H1 (cell line): ENCODE measurements around the gene MBNL1. TPM values are rescaled to one million over a fixed set of nuclear protein-coding genes. Genes with fewer than 3 reads are reported as not detected.

Experiments
- CBX5 ChIP-seq: fragments of 300-800, 300-1000 bp; sonication (generic); IDR thresholded peaks from 2 replicates; pipeline ENCODE4 v1.7.1; 2016; ENCODE audit warnings: antibody characterized with exemption, low read length, low read depth
- E2F6 ChIP-seq: IDR thresholded peaks from 2 replicates; pipeline ENCODE4 v1.6.1; 2012; ENCODE audit warnings: inconsistent platforms
- GABPA ChIP-seq: IDR thresholded peaks from 2 replicates; pipeline ENCODE4 v1.6.1; 2011; ENCODE audit warnings: mild to moderate bottlenecking, low read length, moderate library complexity, borderline replicate concordance; ENCODE audit not compliant: insufficient read depth
- KDM1A ChIP-seq: fragments of 200-600, 300-600 bp; sonication (generic); IDR thresholded peaks from 2 replicates; pipeline ENCODE4 v1.7.1; 2016; ENCODE audit warnings: mild to moderate bottlenecking, low read length, borderline replicate concordance
- MAFK ChIP-seq: IDR thresholded peaks from 2 replicates; pipeline ENCODE4 v1.6.1; 2012; ENCODE audit warnings: low read depth, mild to moderate bottlenecking, improper control_type of control experiment, low read length
- PHF8 ChIP-seq: fragments of 200-600 bp; sonication (generic); conservative IDR thresholded peaks from 2 replicates; pipeline ENCODE4 v1.7.1; 2012; ENCODE audit warnings: low read depth, mild to moderate bottlenecking, inconsistent platforms, low read length, moderate library complexity
- SAP30 ChIP-seq: fragments of 300-600 bp; sonication (generic); IDR thresholded peaks from 2 replicates; pipeline ENCODE4 v1.7.1; 2012; ENCODE audit warnings: low read length, moderate library complexity, mild to moderate bottlenecking, inconsistent platforms; ENCODE audit not compliant: insufficient read depth, insufficient replicate concordance
- SP4 ChIP-seq: IDR thresholded peaks from 2 replicates; pipeline ENCODE4 v1.6.1; 2012; ENCODE audit warnings: low read length, inconsistent platforms
- SUZ12 ChIP-seq: fragments of 200-600 bp; sonication (generic); IDR thresholded peaks from 2 replicates; pipeline ENCODE4 v1.6.1; 2012; ENCODE audit warnings: mild to moderate bottlenecking, inconsistent platforms, low read length, moderate library complexity, mixed read lengths
- polyA plus RNA-seq, 7 experiments: library from polyadenylated mRNA; depleted of rRNA in 3 of 7; stranded (reverse) in 5 of 7; unstranded in 2 of 7; fragments of >200 nt in 5 of 7; fragments of 200-250 nt in 2 of 7; gene quantifications; 1 replicate in 5 of 7; 2 replicates in 1 of 7; 4 replicates in 1 of 7; pipeline versions ENCODE4 v1.2.1 to v1.2.3, GENCODE V29; 2011 to 2013; ENCODE audit warnings: missing spikeins in 2 of 7, mixed read lengths in 2 of 7
- total RNA-seq: library from RNA; stranded (reverse); fragmentation: NEBNext Ultra II Directional; extraction: Animal tissue kit (Norgen Biotek cat#: 25700); gene quantifications from 2 replicates; pipeline ENCODE4 v1.2.1, GENCODE V29; 2021

MBNL1 gene
- total and polyA plus RNA-seq, 2 of the 8 experiments (the other 6 are each of a cell fraction or from before 2014, with no cell fraction given) = 5.0 to 16.4 TPM

- TF ChIP-seq E2F6 (no peak), PHF8 (no peak), GABPA (no peak), SUZ12 (no peak), SP4 (no peak), KDM1A (no peak), CBX5 (no peak), SAP30 (no peak), MAFK (no peak)
These were observed 223.2 kb downstream of the MBNL1 start (continued) for GRCh38 chr3:152491922-152492321.
